GM18909 (cell line): Measurements from ENCODE around the gene USP40.

ENCODE experiments used
- ATAC-seq: cut with Tn5 transposase; IDR thresholded peaks from one replicate; pipeline ENCODE4 v1.9.1; 2021; ENCODE audit warnings: mild to moderate bottlenecking; ENCODE audit not compliant: unreplicated experiment, poor library complexity

USP40 gene

GRCh38 chr2:233501198-233502076 is 65.1 kb downstream of the USP40 start:
- ATAC-seq, result no peak

- no peak for ATAC-seq
Observed at GRCh38 chr2:233499928-233500327, 66.7 kb downstream of the USP40 start.

GRCh38 chr2:233498126-233498525 is 68.5 kb downstream of the USP40 start:
- ATAC-seq, result no peak

- ATAC-seq, result no peak
Observed at GRCh38 chr2:233497692-233498091, 68.9 kb downstream of the USP40 start.

GRCh38 chr2:233495503-233496496 is 70.8 kb downstream of the USP40 start:
- no peak for ATAC-seq

- ATAC-seq, result no peak
Observed at GRCh38 chr2:233492751-233493150, 73.8 kb downstream of the USP40 start.

DNA sequence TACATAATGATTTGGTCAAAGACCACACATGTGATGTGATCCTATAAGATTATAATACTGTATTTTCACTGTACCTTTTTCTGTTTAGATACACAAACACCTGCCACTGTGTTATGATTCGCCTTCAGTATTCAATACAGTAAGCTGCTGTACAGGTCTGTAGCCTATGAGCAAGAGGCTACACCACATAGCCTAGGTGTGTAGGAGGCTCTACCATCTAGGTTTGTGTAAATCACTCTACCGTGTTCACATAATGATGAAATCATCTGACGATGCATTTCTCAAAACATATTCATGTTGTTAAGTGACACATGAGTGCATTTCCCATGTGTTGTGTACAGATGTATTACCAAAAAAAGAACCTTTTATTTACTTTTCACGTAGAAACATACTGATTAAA is 74.5 kb downstream of the USP40 start:
- no peak for ATAC-seq

DNA sequence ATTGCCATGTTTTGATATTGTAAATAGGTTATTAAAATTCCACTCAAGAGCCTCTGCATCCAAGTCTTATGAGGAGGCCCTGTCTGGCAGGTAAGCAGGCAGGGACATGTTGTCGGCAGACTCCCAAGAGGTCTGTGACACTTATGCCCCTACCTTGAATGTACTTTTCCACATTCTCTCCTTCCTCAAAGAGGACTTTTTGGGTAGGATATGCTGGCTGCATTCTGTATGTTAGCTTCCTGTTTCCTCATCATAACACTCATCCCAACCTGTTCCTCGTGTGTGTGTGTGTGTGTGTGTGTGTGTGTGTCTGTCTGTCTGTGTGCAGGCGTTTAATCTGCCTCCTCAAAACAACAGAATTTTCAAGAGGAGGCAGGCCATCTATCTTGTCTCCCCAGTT is 75.3 kb downstream of the USP40 start:
- ATAC-seq, result no peak

DNA sequence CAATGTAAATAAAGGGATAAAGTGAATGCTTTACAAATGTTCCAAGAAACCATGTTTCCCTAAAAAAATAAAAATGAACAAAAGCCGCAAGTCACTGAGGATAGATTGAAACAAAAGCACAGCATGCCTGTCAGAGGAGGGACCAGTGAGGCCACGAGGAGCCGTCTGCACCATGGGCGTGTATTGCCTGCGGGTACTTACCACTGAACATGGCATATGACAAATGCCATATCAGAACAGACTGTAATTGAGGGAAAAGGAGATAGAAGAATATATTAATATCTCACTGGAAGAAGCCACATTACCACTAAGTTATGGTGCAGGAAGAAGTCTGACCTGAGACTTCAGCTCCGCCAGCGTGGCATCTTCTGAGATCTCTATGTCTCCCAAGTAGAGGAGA is 75.8 kb downstream of the USP40 start:
- ATAC-seq, result no peak

DNA sequence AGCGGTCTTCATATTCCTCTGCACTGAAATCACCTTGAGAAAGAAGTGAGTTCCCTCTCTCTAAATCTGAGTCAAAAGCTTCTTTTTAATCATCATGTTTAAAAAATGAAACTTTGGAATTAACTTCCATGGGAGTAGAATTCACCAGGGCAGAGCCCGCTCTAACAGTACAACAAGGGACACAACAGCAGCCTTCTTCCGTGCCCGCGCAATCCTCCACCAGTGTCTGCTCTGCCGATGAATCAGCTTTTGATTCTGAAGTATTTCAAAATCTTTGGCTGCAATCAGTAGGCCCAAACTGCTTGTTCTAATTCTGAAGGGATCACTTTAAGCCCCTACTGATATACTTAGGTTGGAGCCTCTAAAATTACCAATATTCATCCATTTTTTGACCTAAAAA is 76.9 kb downstream of the USP40 start:
- no peak for ATAC-seq

DNA sequence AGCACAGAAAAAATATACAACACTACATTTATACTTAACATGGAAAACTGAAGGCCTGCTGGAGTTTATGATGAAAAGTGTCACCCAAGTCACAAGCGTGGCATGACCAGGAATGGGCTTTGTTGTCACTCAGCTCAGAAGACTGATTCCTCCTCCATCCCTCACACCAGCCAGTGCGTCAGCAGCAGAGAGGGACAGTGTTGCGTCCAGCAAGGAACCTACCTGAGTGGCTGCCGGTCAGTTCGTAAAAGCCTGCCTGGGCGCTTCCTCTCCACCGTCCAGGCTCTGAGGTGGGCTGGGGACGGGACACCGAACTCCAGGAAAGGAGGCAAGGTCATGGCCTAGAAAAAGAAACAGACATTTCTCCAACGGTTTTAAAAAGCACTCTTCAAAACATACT is 77.4 kb downstream of the USP40 start:
- ATAC-seq, result no peak

GRCh38 chr2:233487748-233488345 is 78.7 kb downstream of the USP40 start:
- ATAC-seq, result no peak

- ATAC-seq, result no peak
Observed at GRCh38 chr2:233486778-233487552, 79.6 kb downstream of the USP40 start.

GRCh38 chr2:233486357-233486756 is 80.2 kb downstream of the USP40 start:
- no peak for ATAC-seq

DNA sequence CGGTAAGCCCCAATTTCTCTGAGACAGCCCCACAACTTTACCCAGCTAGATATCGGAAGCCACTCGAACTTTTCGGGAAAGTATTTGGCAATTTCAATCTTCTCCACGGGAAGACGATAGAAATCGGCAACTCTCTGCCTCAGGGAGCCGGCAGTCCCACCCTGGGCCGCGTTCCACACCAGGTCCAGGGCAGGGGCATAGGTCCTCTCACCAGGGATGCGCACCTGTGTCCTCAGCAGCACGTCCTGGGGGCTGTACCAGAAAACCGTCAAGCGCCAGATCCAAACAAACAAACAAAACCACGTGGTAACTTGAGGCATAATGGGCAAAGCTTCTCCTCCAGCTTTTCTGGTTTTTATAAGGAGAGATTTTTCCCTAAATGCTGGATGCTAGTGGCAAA is 80.9 kb downstream of the USP40 start:
- ATAC-seq, result no peak

GRCh38 chr2:233482616-233483015 is 84.0 kb downstream of the USP40 start:
- ATAC-seq, result no peak

- no peak for ATAC-seq
Observed at GRCh38 chr2:233481368-233482142, 85.0 kb downstream of the USP40 start.

DNA sequence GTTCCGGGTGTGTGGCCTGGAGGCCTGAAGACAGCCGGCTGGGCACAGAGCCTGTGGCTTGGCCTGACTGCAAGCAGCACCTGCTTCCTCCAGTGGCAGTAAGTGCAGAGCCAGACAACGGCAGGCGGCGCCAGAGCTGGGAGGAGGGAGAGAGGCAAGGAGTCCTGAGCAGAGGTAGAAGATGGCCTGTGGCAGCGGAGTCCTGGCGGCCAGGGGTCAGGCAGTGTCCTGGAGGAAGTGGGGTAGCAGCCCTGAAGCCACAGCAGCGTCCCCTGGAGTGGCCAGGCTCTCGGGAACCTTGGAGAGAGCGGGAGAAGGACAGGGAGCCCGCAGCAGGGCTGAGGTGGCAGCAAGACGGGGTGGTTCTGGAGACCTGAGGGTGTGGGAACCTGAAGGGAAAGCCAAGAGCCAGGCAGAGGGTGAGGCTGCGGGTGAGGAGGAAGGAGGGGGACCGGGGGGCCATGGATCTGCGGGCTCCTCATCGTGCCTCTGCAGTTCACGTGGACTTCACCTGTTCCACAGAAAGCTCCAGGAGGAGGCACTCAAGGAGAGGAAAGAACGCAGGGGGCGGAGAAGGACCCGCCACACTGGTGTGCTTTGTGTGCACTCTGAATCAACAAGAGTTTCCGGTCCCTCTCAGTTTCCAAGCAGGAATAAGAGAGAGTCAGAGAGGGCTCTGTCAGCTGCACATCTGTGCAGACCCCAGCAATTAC is 85.9 kb downstream of the USP40 start:
- no peak for ATAC-seq
